Sigmoid colon (tissue), 7 donors: ENCODE results near the gene LSMEM2. TPM values are rescaled to one million over a fixed set of nuclear protein-coding genes. Genes with fewer than 3 reads are reported as not detected.

Source experiments
- DNase-seq: peaks from one replicate; pipeline ENCODE4 v3.0.0-alpha.2; 2019
- H3K27ac ChIP-seq, 4 donors: fragments of 200-600 bp; sonication (generic); one replicate each; pipeline ENCODE4 v1.5.1; 2016 to 2019; ENCODE audit warnings: mild to moderate bottlenecking in 1 of 4
- H3K27me3 ChIP-seq, 3 donors: fragments of 200-600 bp; sonication (generic); one replicate each; pipeline ENCODE4 v1.5.1; 2019; ENCODE audit warnings: mild to moderate bottlenecking in 1 of 3
- H3K36me3 ChIP-seq, 4 donors: fragments of 200-600 bp; sonication (generic); one replicate each; pipeline ENCODE4 v1.5.1; 2016 to 2019
- H3K4me1 ChIP-seq, 4 donors: fragments of 200-600 bp; sonication (generic); one replicate each; pipeline ENCODE4 v1.5.1; 2017 to 2019
- H3K4me3 ChIP-seq, 4 donors: fragments of 200-600 bp; sonication (generic); one replicate each; pipeline ENCODE4 v1.5.1; 2017 to 2019; ENCODE audit warnings: mild to moderate bottlenecking in 2 of 4, moderate library complexity in 1 of 4
- H3K9me3 ChIP-seq, 4 donors: fragments of 200-600 bp in 3 of 4; sonication (generic) in 3 of 4; one replicate each; pipeline versions ENCODE4 v1.5.1 to v1.6.1; 2013 to 2019
- CTCF ChIP-seq, 4 experiments: fragments of 450-650 bp in 3 of 4; fragments of 200-600 bp in 1 of 4; IDR thresholded peaks; one replicate each; pipeline ENCODE4 v1.5.1; 2016 to 2019; ENCODE audit warnings: antibody characterized with exemption in 4 of 4, mild to moderate bottlenecking in 3 of 4, moderate library complexity in 2 of 4
- EP300 ChIP-seq, 4 donors: sonication (generic); formaldehyde crosslinking; IDR thresholded peaks; one replicate each; pipeline ENCODE4 v1.6.1; 2017; ENCODE audit warnings: antibody characterized with exemption in 4 of 4
- POLR2A ChIP-seq, 2 donors: fragments of 450-650 bp; IDR thresholded peaks; one replicate each; pipeline ENCODE4 v1.6.1; 2016; ENCODE audit warnings: antibody characterized with exemption in 2 of 2, mild to moderate bottlenecking in 2 of 2, moderate library complexity in 2 of 2
- POLR2AphosphoS5 ChIP-seq, 4 donors: sonication (generic); formaldehyde crosslinking; IDR thresholded peaks; one replicate each; pipeline ENCODE4 v1.6.1; 2017; ENCODE audit warnings: antibody characterized with exemption in 4 of 4
- WGBS, 2 donors: extraction: QIAGEN DNeasy Blood & Tissue Kit; methylation state at CpG; one replicate each; pipeline ENCODE4 v1.1.7; 2013; 5-methylcytosine and 5-hydroxymethylcytosine counted together
- intact Hi-C: fragments of 100-400 bp; cut with DNase I; formaldehyde crosslinking; loops from one replicate; pipeline ENCODE4 v1.15.1; 2023
- polyA plus RNA-seq, 3 donors: library from polyadenylated mRNA; stranded (reverse); fragments of 200-250 nt; gene quantifications; one replicate each; pipeline ENCODE4 v1.2.3, GENCODE V29; 2013
- total RNA-seq, 4 donors: library from RNA; depleted of rRNA; stranded (reverse); fragments of >200 nt; gene quantifications; one replicate each; pipeline ENCODE4 v1.1.0, GENCODE V29; 2016
- donor health status: healthy with polysubstance abuse.
- donor health status: Bipolar disorder and iron deficiency.
- donor health status: healthy.

Gene LSMEM2
- total and polyA plus RNA-seq, 7 donors: 0.13 to 0.46 TPM; not detected in 5

- Histone ChIP-seq H3K27me3 (no peaks in the 10 kb centered on the region), H3K4me3 (no peak overlapping the region), H3K27ac (peak overlapping the region; percentile 93 to 99 (median 99)), H3K4me1 (peaks cover 0 to 82% (median 73%) of the 10 kb centered on the region in 4 donors), H3K36me3 (peaks cover 0 to 8% (median under 1%) of the 10 kb centered on the region in 4 donors), H3K9me3 (no peaks in the 10 kb centered on the region)
- 72 to 79% methylated on average over 6 of the region's 6 CpGs for WGBS, 2 donors
- no peak for DNase-seq
- TF ChIP-seq POLR2A (IDR thresholded peaks at IDR 0.05) (no peak), POLR2AphosphoS5 (IDR thresholded peaks at IDR 0.05) (no peak), CTCF (IDR thresholded peaks at IDR 0.05) (no peak), EP300 (IDR thresholded peaks at IDR 0.05) (no peak)
- intact Hi-C loops: loop anchor here (5.0 kb wide), 1 partner anchor 64 kb away; the partner anchor contains the start of gene TUSC2
Observed at GRCh38 chr3:50263478-50264382, 15.2 kb upstream of the LSMEM2 start.

DNA sequence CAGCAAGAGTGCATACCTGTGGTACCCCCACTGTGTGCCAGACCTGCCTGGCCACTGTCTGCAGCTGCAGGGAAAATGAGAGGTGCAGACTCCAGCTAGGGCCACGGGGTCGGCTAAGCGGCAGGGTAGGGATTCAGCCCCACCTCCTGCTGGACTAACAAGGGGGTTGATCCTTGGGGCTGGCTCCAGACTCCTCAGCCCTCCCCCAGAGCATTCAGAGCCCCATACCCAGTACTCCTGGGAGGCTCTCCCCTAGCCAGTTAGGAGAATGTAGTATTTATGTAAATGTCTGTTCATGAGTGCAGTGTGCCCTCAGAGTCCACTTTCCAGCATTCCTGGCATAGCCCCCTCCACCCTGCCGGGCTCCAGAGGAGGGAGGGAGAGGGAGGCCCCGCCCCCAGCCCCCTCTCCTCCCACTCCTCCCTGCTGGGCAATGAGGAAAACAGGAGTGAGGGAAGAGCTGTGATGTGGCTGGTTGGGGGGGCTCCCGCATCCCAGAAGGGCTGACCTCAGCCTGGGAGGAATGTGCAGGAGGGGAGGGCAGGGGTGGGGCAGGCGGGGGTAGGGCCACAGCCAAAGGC lies 14.4 kb upstream of the LSMEM2 start:
- peak overlapping the region; percentile 93 to 99 (median 99) for H3K27ac ChIP-seq
- H3K4me1 ChIP-seq: peaks cover 0 to 84% (median 74%) of the 10 kb centered on the region in 4 donors
- 17 to 46% methylated on average over 7 of the region's 7 CpGs for WGBS, 2 donors
- TF ChIP-seq POLR2AphosphoS5 (IDR thresholded peaks at IDR 0.05) (peak in 1 of 4 donors; percentile 42), POLR2A (IDR thresholded peaks at IDR 0.05) (no peak)
- DNase-seq: peak; percentile 93
- no peaks in the 10 kb centered on the region for H3K9me3 ChIP-seq
- intact Hi-C loops: loop anchor here (5.0 kb wide), 1 partner anchor 63 kb away; the partner anchor contains the start of gene TUSC2
- no peak overlapping the region for H3K4me3 ChIP-seq
- H3K27me3 ChIP-seq: no peaks in the 10 kb centered on the region
- peaks cover 0 to under 1% (median 0%) of the 10 kb centered on the region in 4 donors for H3K36me3 ChIP-seq

DNA sequence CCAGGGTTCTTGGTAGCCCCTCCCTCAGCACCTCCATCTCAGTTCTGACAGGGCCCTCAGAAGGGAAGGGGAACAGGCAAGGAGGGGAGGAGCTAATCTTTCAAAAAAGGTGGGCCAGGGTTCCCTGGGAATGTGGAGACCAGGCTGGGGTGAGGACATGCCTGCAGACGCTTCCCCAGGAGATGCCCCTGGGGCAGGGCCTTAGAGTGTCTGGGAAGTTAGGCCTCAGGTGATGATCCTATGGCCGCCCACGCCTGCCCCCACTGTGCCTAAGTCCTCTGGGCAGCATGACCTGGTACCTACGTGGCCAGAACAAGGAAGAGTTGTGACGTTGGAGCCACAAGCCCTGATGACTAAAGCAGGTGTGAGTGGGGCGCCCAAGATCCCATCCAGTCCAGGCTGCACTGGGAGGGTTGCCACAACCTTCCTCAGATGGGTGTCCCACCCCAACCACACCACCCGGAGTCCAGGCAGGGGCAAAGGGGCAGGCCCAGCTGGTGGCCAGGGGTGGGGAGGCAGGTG lies 13.9 kb upstream of the LSMEM2 start:
- Histone ChIP-seq H3K36me3 (no peaks in the 10 kb centered on the region), H3K9me3 (no peaks in the 10 kb centered on the region), H3K4me1 (peaks cover 0 to 86% (median 76%) of the 10 kb centered on the region in 4 donors), H3K4me3 (no peak overlapping the region), H3K27me3 (no peaks in the 10 kb centered on the region), H3K27ac (peak overlapping the region; percentile 93 to 99 (median 99))
- intact Hi-C loops: loop anchor here (5.0 kb wide), 1 partner anchor 62 kb away; the partner anchor contains the start of gene TUSC2
- TF ChIP-seq POLR2A (IDR thresholded peaks at IDR 0.05) (no peak), POLR2AphosphoS5 (IDR thresholded peaks at IDR 0.05) (peak in 1 of 4 donors; percentile 44), CTCF (IDR thresholded peaks at IDR 0.05) (no peak)
- DNase-seq: no peak
- WGBS, 2 donors: 48 to 72% methylated on average over 7 of the region's 7 CpGs

GRCh38 chr3:50265571-50265970 lies 13.3 kb upstream of the LSMEM2 start:
- Histone ChIP-seq H3K27me3 (no peaks in the 10 kb centered on the region), H3K4me3 (no peak overlapping the region), H3K4me1 (peaks cover 0 to 81% (median 78%) of the 10 kb centered on the region in 4 donors), H3K27ac (peak overlapping the region; percentile 93 to 99 (median 99)), H3K9me3 (no peaks in the 10 kb centered on the region), H3K36me3 (no peaks in the 10 kb centered on the region)
- intact Hi-C loops: no loop called here
- DNase-seq: no peak
- WGBS, 2 donors: 63 to 73% methylated on average over 1 of the region's 1 CpG
- no peak for TF ChIP-seq POLR2A (IDR thresholded peaks at IDR 0.05)
- no peak for TF ChIP-seq CTCF (IDR thresholded peaks at IDR 0.05)
- TF ChIP-seq EP300 (IDR thresholded peaks at IDR 0.05): no peak
- no peak for TF ChIP-seq POLR2AphosphoS5 (IDR thresholded peaks at IDR 0.05)

GRCh38 chr3:50266017-50266416 lies 12.9 kb upstream of the LSMEM2 start:
- peaks cover 0 to 77% (median 73%) of the 10 kb centered on the region in 4 donors for H3K4me1 ChIP-seq
- intact Hi-C loops: no loop called here
- no peak for TF ChIP-seq CTCF (IDR thresholded peaks at IDR 0.05)
- no peak for TF ChIP-seq POLR2AphosphoS5 (IDR thresholded peaks at IDR 0.05)
- no peak for TF ChIP-seq POLR2A (IDR thresholded peaks at IDR 0.05)
- peak overlapping the region; percentile 93 to 99 (median 99) for H3K27ac ChIP-seq
- no peak for DNase-seq
- 85 to 89% methylated on average over 6 of the region's 6 CpGs for WGBS, 2 donors
- no peaks in the 10 kb centered on the region for H3K27me3 ChIP-seq
- H3K36me3 ChIP-seq: no peaks in the 10 kb centered on the region
- H3K4me3 ChIP-seq: peak overlapping the region in 1 of 4 donors; percentile 55
- no peaks in the 10 kb centered on the region for H3K9me3 ChIP-seq
